ENCODE results near the gene FUOM. TPM values are rescaled to one million over a fixed set of nuclear protein-coding genes. Genes with fewer than 3 reads are reported as not detected.
"Not testable (repeated sequence)": the region's sequence is repeated elsewhere in the genome, so short reads cannot be mapped to it uniquely, and the experiment has no call there.

FUOM gene
- total RNA-seq, 1 donor from 2014 or later, result 20.4 TPM

DNA sequence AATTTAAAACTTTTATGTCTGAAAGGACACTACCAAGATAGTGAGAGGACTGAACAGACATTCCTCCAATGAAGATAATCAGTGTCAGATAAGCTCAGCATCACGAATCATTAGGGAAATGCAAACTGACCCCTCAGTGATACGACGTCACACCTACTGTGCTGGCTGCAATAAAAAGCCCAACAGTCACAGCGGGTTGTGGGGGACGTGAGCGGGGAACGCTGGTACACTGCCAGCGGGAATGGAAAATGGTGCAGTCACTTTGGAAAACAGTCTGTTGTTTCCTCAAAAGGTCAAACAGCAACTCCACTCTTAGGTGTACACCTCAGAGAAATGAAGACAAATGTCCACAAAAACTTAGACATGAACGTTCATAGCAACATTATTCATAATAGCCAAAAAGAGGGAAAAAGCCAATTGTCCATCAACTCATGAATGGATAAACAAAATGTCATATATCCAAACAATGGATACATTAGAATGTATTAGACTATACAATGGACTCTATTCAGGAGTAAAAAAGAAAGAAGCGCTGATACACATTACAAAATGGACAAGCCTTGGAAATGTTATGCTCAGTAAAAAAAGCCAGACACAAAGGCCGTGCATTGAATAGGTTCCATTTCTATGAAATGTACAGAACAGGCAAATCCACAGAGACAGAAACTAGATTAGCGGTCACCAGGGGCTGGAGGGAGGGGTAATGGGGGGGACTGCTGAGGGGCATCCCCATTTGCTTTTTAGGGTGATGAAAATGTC lies 17.7 kb upstream of the FUOM start:
- Mint-ChIP-seq H3K9me3 (no peaks in the 10 kb centered on the region), H3K4me1 (ENCODE audit: unreplicated experiment) (peaks cover 10% of the 10 kb centered on the region), H3K4me3 (peak overlapping the region; percentile 74), H3K27me3 (no peaks in the 10 kb centered on the region), H3K36me3 (no peaks in the 10 kb centered on the region), H3K27ac (no peak overlapping the region)
- TF ChIP-seq, protein P1, sequence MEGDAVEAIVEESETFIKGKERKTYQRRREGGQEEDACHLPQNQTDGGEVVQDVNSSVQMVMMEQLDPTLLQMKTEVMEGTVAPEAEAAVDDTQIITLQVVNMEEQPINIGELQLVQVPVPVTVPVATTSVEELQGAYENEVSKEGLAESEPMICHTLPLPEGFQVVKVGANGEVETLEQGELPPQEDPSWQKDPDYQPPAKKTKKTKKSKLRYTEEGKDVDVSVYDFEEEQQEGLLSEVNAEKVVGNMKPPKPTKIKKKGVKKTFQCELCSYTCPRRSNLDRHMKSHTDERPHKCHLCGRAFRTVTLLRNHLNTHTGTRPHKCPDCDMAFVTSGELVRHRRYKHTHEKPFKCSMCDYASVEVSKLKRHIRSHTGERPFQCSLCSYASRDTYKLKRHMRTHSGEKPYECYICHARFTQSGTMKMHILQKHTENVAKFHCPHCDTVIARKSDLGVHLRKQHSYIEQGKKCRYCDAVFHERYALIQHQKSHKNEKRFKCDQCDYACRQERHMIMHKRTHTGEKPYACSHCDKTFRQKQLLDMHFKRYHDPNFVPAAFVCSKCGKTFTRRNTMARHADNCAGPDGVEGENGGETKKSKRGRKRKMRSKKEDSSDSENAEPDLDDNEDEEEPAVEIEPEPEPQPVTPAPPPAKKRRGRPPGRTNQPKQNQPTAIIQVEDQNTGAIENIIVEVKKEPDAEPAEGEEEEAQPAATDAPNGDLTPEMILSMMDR (conservative IDR thresholded peaks at IDR 0.05), result no peak
- DNase-seq (ENCODE audit: extremely low spot score, unreplicated experiment), result no peak

DNA sequence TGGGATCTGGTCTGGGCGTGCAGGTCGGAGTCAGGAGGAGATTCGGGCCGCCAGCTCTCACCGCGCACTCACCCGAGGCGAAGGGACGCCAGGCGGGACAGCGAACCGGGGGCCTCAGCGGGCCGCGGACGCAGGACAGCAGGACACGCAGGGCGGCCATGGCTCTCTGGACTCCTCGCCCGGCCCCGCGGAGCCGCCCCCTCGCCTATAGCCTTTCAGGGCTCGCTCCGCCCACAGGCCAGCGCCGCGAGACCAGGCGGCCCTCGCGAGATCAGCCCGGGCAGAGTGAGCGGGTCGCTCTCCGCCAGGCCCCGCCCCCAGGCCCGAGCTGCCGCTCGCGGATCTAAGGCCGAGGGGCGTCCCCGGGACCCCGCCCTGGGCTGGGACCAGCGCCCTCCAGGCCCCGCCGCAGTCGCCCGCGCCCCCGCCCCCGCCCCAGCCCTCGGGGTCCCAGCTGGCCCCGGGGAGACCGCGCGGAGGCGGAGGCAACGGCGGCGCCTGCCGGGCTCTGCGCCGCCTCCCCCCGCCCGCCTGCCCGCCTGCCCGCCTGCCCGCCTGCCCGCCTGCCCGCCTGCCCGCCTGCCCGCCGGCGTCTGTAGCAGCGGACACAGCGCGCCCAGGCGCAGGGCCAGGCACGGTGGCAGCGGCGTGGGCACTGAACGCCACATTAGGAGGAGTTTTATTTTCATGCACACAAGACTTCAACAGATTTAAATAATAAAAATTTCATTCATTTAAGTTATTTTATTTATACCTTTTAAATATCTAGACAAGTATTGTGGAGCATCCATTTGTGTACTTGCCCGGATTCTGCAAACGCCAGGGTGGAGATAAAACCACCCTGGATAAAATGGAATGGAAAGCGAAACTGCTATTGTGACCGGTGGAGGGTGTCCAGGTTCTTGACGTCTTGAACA lies 15.6 kb upstream of the FUOM start, which contains the start of gene ECHS1:
ECHS1 (minus strand) TSS at position 181 of the 917 bp plus-strand sequence; CDS start at position 160, 21 bp downstream.
- no peaks in the 10 kb centered on the region for H3K9me3 Mint-ChIP-seq
- peak; percentile 99 for DNase-seq (ENCODE audit: extremely low spot score, unreplicated experiment)
- no peaks in the 10 kb centered on the region for H3K27me3 Mint-ChIP-seq
- no peaks in the 10 kb centered on the region for H3K36me3 Mint-ChIP-seq
- H3K4me3 Mint-ChIP-seq, result peak within 1 kb of the TSS; percentile 89
- TF ChIP-seq, protein P1 (conservative IDR thresholded peaks at IDR 0.05), result no peak
- H3K4me1 Mint-ChIP-seq (ENCODE audit: unreplicated experiment), result peaks cover 10% of the 10 kb centered on the region
- peak within 1 kb of the TSS; percentile 44 for H3K27ac Mint-ChIP-seq

DNA sequence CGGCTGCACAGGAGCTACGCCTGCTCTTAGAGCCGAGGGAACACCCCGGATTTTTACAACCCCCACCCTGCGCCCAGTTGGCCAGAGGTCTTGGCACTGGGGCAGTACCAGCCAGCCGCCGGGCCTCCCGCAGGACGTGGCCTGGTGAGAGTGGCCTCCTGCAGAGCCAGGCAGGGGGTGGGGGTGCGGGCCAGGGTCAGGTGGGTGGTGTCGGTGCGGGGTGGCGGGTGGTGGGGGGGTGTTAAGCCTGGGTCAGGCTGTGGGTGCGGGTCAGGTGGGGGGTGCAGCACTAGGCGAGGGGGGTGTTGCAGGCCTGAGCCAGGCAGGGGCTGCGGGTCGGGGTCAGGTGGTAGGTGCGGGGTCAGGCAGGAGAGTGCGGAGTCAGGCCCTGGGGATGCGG lies 14.7 kb upstream of the FUOM start:
- no peaks in the 10 kb centered on the region for H3K27me3 Mint-ChIP-seq
- no peak for DNase-seq (ENCODE audit: extremely low spot score, unreplicated experiment)
- TF ChIP-seq, protein P1 (conservative IDR thresholded peaks at IDR 0.05), result no peak
- no peaks in the 10 kb centered on the region for H3K9me3 Mint-ChIP-seq
- H3K4me3 Mint-ChIP-seq, result peak overlapping the region; percentile 84
- H3K36me3 Mint-ChIP-seq, result peaks cover 3% of the 10 kb centered on the region
- peaks cover 10% of the 10 kb centered on the region for H3K4me1 Mint-ChIP-seq (ENCODE audit: unreplicated experiment)
- H3K27ac Mint-ChIP-seq, result no peak overlapping the region

DNA sequence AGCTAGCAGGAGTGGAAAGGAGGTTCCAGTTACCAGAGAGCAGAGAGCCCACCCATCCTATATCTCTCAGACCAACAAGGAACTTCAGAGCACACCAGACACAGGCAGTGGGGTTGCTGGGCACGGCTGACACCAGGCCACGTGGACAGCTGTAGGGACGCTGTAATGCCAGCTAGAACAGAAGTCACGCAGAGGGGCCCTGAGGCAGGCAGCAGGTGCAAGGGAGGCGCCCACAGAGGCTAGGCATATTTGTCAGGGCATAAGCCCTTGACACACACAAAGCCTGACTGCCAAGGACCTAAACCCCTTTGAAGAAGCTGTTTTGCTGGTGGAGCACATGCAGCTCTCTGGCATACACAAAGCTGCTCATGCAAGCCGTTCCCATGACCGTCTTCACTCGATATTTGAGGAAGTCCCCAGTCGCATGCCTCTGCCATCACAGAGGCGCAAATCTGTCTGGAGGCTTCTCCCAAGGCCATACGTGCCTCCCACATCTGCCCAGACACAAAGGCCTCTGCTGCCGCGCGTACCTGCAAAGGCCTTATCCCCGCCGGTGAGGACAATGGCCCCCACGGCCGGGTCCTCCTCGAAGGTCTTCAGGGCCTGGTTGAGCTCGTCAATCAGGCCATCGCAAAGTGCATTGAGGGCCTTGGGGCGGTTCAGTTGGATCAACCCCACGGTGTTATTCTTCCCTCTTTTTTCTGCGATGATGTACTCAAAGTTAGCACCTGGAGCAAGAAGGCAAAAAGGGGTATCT lies 12.4 kb upstream of the FUOM start:
- peak overlapping the region; percentile 44 for H3K4me3 Mint-ChIP-seq
- no peaks in the 10 kb centered on the region for H3K9me3 Mint-ChIP-seq
- TF ChIP-seq, protein P1 (conservative IDR thresholded peaks at IDR 0.05), result no peak
- H3K27me3 Mint-ChIP-seq, result no peaks in the 10 kb centered on the region
- H3K4me1 Mint-ChIP-seq (ENCODE audit: unreplicated experiment), result peaks cover 10% of the 10 kb centered on the region
- DNase-seq (ENCODE audit: extremely low spot score, unreplicated experiment), result no peak
- H3K36me3 Mint-ChIP-seq, result peaks cover 3% of the 10 kb centered on the region
- H3K27ac Mint-ChIP-seq, result no peak overlapping the region

DNA sequence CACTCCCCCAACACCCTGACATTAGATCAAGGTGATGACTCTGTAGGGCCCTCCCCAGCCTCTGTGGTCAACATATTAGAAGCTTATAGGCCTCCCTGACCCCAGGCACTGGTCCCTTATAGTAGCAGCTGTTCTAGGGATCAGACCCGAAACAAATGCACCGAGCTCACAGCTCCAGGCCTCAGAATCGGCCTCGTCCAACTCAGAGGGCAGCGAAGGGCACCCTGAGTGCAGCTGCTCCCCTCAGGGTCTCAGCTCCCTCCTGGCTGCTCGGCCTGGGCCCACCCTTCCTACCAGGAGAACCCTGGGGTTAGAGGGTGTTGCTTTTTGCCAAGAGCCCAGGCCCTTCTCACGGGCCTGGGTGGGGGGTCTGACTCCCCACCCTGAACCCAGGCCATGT lies 10.3 kb upstream of the FUOM start:
- TF ChIP-seq, protein P1 (conservative IDR thresholded peaks at IDR 0.05), result no peak
- Mint-ChIP-seq H3K27me3 (no peaks in the 10 kb centered on the region), H3K27ac (no peak overlapping the region), H3K9me3 (no peaks in the 10 kb centered on the region), H3K4me1 (ENCODE audit: unreplicated experiment) (peaks cover 6% of the 10 kb centered on the region), H3K4me3 (no peak overlapping the region), H3K36me3 (peaks cover 9% of the 10 kb centered on the region)
- DNase-seq (ENCODE audit: extremely low spot score, unreplicated experiment), result no peak

DNA sequence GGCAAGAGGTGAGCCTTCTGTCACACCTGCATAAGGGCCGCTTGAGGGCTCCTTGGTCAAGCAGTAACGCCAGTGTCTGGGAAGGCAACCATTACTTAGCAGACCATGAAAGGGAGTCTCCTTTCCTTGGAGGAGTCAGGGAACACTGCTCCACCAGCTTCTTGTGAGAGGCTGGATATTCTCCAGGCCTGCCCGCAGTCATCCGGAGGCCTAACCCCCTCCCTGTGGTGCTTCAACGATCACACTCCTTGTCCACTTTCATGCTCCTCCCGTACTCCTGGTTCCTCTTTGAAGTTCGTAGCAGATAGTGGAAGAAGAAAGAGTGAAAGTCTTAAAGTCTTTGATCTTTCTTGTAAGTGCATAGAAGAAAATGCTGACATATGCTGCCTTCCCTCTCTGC lies 9.6 kb upstream of the FUOM start:
- H3K9me3 Mint-ChIP-seq; H3K4me1 Mint-ChIP-seq (ENCODE audit: unreplicated experiment); H3K36me3 Mint-ChIP-seq; H3K4me3 Mint-ChIP-seq; DNase-seq (ENCODE audit: extremely low spot score, unreplicated experiment); H3K27me3 Mint-ChIP-seq; H3K27ac Mint-ChIP-seq: not testable (repeated sequence)

Data from type B pancreatic cell (in vitro differentiated cells).